Occipital lobe (tissue), 2 donors: ENCODE data around the gene MFSD2A. TPM values are rescaled to one million over a fixed set of nuclear protein-coding genes. Genes with fewer than 3 reads are reported as not detected.
"Not testable (repeated sequence)": the region's sequence is repeated elsewhere in the genome, so short reads cannot be mapped to it uniquely, and the experiment has no call there.

ENCODE experiments used
- DNase-seq: peaks from one replicate; lab custom pipeline; 2025; lab: John Stamatoyannopoulos, UW
- total RNA-seq: library from RNA; depleted of rRNA; stranded (reverse); fragments of >200 nt; gene quantifications from one replicate; pipeline ENCODE4 v1.2.3, GENCODE V29; 2014

The MFSD2A gene
- 18.4 TPM for total RNA-seq

DNA sequence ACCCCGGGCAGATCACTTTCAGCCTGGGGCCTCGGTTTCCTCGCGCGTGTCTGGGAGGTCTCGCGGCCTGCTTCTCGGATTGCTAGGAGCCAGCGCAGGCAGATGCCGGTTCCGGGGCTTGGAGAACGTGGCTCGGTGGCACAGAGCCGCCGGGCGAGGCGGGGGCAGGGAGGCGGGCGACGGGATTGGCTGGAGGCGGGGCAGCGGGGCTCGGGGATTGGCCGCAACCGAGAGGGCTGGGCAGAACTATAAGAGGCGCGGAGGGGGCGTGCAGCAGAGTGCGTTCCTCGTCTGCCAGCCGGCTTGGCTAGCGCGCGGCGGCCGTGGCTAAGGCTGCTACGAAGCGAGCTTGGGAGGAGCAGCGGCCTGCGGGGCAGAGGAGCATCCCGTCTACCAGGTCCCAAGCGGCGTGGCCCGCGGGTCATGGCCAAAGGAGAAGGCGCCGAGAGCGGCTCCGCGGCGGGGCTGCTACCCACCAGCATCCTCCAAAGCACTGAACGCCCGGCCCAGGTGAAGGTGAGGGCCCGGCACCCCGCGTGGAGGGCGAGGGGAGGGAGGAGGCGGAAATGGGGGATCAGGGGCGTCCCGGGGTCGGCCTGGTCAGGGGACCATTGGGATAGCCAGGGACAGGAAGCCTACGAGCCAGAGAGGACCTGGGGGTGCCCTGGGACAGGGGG is at the start of gene MFSD2A:
MFSD2A (plus strand) TSS at position 276 of the 677 bp plus-strand sequence; CDS start at position 424, 148 bp downstream.
- peak; percentile 95 for DNase-seq

DNA sequence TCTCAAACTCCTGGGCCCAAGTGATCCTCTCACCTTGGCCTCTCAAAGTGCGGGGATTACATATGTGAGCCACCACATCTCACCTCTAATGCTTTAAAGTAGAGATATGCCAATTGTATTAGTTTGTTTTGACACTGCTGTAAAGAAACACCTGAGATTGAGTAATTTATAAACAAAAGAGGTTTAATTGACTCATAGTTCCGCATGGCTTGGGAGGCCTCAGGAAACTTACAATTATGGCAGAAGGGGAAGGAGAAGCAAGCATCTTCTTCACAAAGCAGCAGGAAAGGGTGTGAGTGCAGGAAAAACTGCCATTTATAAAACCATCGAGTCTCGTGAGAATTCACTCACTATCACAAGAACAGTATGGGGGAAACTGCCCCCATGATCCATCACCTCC is 49.8 kb upstream of the MFSD2A start:
- DNase-seq = no peak

- DNase-seq = no peak
Measured at GRCh38 chr1:39907528-39908453, 47.2 kb upstream of the MFSD2A start.

GRCh38 chr1:39908534-39908933 is 46.4 kb upstream of the MFSD2A start:
- no peak for DNase-seq

- DNase-seq = no peak
Measured at GRCh38 chr1:39910263-39910662, 44.7 kb upstream of the MFSD2A start.

DNA sequence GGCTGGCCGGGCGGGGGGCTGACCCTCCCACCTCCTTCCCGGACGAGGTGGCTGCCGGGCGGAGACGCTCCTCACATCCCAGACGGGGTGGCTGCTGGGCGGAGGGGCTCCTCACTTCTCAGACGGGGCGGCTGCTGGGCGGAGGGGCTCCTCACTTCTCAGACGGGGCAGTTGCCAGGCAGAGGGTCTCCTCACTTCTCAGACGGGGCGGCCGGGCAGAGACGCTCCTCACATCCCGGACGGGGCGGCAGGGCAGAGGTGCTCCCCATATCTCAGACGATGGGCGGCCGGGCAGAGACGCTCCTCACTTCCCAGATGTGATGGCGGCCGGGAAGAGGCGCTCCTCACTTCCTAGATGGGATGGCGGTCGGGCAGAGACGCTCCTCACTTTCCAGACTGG is 41.8 kb upstream of the MFSD2A start:
- DNase-seq = not testable (repeated sequence)

DNA sequence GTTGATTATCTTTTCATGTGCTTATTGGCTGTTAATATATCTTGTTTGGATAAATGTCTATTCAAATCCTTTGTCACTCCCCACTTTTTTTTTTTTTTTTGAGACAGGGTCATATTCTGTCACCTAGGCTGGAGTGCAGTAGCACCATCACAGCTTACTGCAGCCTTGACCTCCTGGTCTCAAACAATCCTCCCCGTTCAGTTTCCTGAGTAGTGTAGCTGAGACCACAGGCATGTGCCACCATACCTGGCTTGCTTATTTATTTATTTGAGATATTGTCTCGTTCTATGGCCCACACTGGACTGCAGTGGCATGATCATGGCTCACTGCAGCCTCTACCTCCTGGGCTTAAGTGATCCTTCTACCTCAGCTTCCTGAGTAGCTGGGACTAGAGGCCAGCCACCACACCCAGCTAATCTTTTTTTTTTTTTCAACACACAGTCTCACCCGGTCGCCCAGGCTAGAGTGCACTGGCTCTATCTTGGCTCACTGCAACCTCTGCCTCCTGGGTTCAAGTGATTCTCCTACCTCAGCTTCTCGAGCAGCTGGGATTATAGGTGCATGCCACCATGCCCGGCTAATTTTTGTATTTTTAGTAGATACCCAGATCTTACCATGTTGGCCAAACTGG is 39.3 kb upstream of the MFSD2A start:
- no peak for DNase-seq

GRCh38 chr1:39917825-39918224 is 37.1 kb upstream of the MFSD2A start:
- no peak for DNase-seq

GRCh38 chr1:39919545-39919944 is 35.4 kb upstream of the MFSD2A start:
- no peak for DNase-seq

DNA sequence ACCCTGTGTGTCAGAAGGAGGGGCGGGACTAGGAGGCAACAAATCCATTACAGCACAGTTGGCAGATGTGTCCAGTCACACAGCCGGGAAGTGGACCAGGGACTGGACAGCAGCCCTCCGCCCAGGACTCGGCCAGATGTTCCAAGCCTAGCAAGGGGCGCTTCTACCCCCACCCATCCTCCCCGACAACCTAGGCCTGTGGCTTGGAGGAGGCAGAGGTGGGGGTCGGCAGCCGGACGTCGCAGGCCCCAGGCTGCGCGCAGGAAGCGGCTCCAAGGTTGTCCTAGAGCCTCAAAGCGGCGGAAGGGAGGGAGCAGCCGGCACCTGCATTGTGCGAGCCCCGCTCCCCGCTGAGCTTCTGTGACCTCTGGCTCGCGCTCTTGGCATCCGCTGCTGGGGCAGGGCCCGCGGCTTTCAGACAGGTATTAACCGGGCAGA is 32.7 kb upstream of the MFSD2A start:
- no peak for DNase-seq

GRCh38 chr1:39925721-39926342 is 29.1 kb upstream of the MFSD2A start:
- no peak for DNase-seq

- DNase-seq = no peak
Measured at GRCh38 chr1:39926343-39926793, 28.6 kb upstream of the MFSD2A start.

DNA sequence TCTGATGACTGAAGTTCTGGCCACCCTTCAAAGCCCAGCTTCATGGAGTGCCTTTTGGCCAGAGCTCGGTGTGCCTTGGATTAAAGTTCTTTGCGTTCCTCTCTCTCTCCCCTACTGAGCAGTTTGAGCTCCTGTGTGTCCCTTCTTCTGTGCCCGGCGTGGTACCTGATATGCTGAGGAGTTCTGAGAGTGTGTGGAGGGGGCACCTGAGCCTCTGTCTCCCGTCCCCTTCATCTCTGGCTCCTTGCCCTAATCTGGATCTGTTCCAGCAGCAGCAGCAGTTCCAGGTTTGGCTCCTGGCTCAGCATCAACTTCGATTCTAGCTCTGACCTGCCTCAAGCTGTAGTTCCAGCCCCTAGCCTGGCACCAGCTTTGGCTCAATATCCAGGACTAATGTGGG is 28.1 kb upstream of the MFSD2A start:
- no peak for DNase-seq

- no peak for DNase-seq
Measured at GRCh38 chr1:39927538-39927937, 27.4 kb upstream of the MFSD2A start.

DNA sequence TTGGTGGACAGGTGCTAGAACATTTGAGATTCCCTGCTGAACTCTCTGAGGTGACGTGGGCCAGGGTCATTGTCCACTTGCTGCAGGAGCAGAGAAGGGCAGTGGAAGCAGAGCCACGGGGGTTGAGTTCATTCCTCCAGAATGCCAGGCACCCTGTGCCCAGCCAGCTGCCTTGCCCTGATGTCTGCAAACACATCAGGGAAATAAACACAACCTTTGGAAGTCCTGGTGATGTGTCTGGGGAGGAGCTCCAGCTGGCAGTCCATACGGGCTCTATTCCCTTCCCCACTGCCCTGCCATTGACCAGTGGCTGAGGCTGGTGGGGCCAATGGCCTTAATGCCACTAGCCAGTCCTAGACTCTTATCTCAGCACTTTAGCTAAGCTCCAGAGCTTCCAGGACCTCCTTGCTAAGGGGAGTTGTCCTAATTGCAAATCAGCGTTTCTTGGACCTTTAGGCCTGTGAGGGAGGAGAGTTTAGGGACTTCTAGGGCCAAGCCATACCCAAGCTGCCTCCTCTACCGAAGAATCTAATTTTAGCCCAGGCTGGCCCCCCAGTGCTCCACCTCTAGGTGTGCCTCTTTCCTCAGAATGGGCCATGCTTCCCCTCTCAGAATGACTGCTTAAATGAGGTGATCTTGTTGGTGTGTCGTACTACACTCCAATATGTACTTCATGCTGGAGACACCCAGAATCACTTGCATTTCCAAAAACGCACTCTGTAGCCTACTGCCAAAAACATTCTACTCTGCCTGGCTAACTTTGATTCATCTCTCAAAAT is 25.9 kb upstream of the MFSD2A start:
- DNase-seq = no peak

GRCh38 chr1:39933956-39934941 is 20.7 kb upstream of the MFSD2A start:
- no peak for DNase-seq

- no peak for DNase-seq
Measured at GRCh38 chr1:39936724-39937491, 18.0 kb upstream of the MFSD2A start.

DNA sequence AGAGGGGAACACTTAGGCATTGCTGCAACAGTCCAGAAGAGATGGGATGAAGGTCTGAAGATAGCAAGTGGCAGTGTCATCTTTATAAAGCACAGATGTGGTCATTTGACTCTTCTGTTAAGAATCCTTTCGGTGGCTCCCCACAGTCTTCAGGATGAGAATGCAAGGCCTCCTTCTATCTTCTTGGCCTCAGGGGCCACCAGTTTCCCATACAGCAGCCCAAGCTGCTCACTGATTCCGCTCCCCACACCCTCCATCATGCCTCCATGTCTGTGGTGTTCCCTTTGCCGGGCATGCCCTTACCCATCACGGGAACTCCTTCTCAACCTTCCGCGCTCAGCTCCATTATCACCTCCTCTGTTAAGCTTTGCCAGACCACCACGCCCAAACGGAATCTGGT is 16.1 kb upstream of the MFSD2A start:
- DNase-seq = no peak

DNA sequence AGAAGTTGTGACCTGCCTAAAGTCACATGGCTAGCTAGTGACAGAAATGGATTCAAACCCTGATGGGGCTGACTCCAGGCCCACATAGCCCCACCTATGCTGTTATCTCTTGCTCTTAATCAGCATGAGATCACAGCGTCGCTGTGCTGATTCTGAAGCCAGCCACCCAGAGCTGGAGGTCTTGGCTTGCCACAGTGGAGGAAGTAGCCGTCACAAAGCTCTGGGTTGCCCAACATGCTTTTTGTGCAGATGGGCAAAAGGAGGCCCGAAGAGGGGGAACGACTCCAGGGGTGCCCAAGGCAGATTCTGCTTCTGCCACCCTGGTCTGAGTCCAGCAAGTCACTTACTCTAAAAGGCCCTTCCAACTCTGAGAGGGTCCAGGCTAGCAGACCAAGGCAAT is 14.7 kb upstream of the MFSD2A start:
- no peak for DNase-seq
